CD4-positive, alpha-beta T cell treated with Interleukin-12 subunit alpha and Interleukin-12 subunit beta, for 1 hour (primary cell): ENCODE measurements around the gene OIT3.
A peak's percentile ranks its signal among the peaks of the same experiment; 100 is the strongest.
"Not testable (repeated sequence)": the region's sequence is repeated elsewhere in the genome, so short reads cannot be mapped to it uniquely, and the experiment has no call there.

Experiments
- DNase-seq: peaks from one replicate; pipeline ENCODE4 v3.0.0-alpha.2; 2020

The OIT3 gene

GRCh38 chr10:72893136-72893798, at the start of gene OIT3:
TSS of gene OIT3 (plus strand) at chr10:72893739. CDS start at chr10:72893799, 60 bp downstream.
- no peak for DNase-seq

DNA sequence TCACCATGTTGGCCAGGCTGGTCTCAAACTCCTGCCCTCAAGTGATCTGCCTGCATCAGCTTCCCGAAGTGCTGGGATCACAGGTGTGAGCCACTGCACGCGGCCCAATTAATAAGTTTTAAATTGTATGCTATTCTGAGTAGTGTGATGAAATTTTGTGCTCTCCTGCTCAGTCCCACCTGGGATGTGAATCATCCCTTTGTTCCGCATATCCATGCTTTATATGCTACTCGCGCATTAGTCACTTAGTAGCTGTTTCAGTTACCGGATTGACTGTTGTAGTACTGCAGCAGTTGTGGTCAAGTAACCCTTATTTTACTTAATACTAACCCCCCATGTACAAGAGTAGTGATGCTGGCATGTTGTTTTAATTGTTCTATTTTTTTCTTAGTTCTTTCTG, 47.3 kb upstream of the OIT3 start:
- no peak for DNase-seq

DNA sequence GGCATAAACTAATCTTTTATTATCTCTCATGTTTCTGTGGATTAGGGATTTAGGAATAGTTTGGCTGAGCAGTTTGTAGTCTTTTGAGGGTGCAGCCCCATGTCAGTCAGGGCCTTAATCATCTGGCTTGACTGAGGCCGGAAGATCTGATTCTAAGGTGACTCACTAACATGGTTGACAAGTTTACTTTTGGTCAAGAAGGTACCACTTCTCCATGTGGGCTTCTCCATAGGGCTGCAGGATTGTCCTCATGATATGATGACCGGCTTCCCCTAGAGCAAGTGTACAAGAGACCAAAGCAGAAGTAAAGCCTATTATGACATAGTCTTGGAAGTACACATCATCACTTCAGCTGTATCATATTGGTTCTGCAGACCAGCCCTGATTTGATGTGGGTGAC, 45.9 kb upstream of the OIT3 start:
- DNase-seq = no peak

DNA sequence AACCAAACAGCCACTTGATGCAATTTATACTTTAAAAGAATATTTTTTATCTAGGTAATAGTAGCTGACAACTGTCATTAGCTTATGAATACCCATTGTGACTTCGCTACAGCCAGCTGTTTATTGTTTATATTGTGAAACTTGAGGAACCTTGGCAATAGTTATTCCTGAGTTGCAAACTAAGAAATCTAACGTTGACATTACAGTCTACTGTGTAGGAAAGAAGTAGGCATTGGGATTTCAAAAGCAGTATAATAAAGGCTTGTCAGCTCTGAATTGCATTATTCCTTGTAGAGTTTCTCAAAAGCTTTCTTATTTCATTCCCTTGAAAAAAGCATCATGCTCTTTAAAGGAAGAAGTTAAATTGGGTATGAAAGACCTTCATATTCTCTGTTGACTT, 42.7 kb upstream of the OIT3 start:
- DNase-seq = no peak

DNA sequence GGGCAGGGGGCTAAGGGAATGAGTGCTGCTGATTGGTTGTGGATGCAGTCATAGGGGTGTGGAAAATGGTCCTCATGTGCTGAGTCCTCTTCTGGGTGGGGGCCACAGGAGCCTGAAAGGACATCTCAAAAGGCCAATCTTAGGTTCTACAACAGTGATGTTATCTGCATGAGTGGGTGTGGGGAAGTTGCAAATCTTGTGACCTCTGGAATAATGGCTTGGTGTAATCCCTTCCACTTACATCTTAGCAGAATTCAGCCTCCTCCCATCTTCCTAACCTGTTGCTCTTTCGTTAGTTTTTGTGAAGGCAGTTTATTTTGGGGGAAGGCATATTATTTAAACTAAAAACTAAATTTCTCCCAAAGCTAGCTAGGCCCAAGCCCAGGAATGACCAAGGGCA, 42.0 kb upstream of the OIT3 start:
- DNase-seq = no peak

- DNase-seq = no peak
These were observed 41.0 kb upstream of the OIT3 start for GRCh38 chr10:72852508-72852907.

- DNase-seq = no peak
These were observed 38.4 kb upstream of the OIT3 start for GRCh38 chr10:72855129-72855528.

DNA sequence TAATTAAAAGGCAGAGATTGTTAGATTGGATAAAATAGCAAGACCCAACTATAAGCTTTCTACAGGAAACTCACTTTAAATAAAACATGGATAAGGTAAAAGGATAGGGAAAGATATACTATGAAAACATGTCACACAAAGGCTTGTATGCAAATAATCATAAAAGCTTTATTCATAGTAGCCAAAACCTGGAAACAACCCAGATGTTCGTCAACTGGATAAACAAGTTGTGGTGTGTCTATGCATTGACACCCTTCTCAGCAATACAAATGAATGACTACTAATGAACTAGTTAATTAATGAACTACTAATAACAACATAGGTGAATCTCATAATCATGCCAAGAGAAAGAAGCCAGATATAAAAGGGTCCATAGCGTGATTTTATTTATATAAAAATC, 37.7 kb upstream of the OIT3 start:
- no peak for DNase-seq

GRCh38 chr10:72858067-72858466, 35.5 kb upstream of the OIT3 start:
- no peak for DNase-seq

- DNase-seq = no peak
These were observed 30.6 kb upstream of the OIT3 start for GRCh38 chr10:72862957-72863356.

DNA sequence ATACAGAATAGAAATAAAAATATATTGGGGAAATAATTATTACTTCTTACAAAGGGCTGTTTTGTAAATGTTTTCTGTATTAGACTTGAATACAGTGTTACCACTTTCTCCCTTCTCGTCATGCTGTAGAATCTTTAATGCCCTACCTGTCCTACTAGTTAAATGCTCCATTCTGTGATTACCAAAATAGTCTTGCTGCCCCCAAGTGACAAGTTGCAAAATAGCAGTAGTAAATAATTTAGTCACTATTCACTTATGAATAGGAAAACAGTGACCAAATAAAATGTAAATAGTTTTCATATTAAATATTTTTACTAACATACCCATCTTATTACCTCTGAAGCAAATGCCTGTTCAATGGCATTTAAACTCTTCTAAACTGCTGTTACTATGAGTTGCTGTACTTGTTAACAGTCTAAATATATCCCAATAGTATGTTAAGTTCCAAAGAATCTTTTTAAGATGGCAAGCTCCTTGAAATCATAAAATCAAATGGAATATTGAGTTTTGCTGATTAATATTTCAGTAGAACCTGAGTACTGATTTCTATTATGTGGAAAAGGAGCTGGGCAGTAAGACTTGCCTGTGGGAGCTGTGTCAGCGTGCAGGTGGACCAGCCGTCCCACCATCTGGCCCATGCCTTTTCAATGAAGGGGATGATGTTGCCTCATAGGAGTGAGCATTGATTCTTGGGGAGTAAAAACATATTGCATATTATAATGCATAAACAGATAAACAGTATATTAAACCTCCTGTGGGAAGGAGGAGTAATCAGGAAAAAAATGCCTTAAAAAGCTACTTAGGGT, 18.1 kb upstream of the OIT3 start:
- DNase-seq = peak; percentile 41

DNA sequence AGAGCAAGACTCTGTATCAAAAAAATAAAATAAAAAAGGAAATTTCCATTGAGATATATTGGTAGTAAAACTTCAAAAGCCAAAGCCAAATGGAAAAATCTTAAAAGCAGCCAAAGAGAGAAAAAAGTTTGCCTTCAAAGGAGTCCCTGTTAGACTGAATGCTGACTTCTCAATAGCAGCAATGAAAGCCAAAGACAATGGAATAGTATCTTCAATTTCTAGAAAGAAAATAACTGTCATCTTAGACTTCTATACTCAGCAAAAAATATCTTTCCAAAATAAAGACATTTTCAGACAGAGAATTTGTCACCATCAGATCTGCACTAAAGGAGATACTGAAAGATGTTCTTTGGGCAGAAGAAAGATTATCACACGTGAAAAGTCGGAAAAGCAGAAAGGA, 14.3 kb upstream of the OIT3 start:
- DNase-seq = no peak

GRCh38 chr10:72881291-72881690, 12.2 kb upstream of the OIT3 start:
- no peak for DNase-seq

- no peak for DNase-seq
These were observed 9.7 kb upstream of the OIT3 start for GRCh38 chr10:72883861-72884260.

DNA sequence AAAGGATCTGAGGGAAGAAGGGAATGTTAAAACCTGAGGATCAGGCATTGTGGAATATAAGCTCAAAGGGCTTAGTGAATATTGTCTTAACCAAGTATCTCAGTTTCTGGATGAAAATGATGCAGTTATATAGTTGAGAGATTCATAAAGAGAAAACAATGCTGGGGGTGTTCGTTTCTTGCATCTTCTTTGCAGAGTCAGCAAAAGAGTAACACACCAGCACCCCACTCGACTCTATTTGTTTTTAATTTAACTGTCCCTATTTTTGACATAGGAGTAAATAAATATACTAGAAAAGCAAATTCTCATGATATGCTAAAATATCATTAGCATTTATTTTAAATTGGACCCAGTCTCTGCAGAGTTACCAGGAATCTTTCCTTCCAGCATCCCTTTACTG, 7.6 kb upstream of the OIT3 start:
- no peak for DNase-seq

- no peak for DNase-seq
These were observed 6.9 kb upstream of the OIT3 start for GRCh38 chr10:72886621-72887020.

GRCh38 chr10:72887043-72887442, 6.5 kb upstream of the OIT3 start:
- no peak for DNase-seq

- DNase-seq = no peak
These were observed 5.3 kb upstream of the OIT3 start for GRCh38 chr10:72888151-72888638.

DNA sequence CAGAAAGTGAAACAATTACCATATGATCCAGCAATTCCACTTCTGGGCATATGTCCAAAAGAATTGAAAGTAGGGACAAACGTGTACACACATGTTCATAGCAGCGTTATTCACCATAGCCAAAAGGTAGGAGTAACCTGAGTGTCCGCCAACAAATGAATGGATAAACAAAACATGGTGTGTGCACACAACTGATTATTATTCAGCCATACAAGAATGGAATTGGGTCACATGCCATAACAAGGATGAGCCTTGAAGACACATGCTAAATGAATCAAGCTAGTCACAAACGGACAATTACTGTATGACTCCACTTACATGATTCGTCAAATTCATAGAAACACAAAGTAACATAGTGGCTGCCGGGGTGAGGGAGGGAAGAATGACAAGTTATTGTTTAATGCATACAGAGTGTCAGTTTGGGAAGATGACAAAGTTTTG, 4.1 kb upstream of the OIT3 start:
- no peak for DNase-seq

DNA sequence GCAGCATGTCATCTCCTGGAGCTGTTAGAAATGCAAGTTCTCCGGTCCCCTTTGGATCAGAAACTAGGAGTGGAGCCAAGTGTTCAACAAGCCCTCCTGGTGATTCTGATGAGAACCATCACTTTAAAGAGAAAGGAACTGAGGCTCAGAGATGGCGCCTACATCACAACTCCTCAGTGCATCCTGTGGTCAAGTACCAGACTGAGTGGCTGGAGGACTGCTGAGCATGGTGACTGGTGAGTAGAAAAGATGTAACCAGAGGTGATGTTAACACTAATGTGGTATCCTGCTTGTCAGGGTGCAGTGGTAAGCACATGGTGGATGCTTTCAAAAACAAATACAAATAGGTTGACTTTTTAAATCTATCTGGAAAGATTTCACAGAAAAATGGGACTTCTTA, 3.5 kb upstream of the OIT3 start:
- no peak for DNase-seq

DNA sequence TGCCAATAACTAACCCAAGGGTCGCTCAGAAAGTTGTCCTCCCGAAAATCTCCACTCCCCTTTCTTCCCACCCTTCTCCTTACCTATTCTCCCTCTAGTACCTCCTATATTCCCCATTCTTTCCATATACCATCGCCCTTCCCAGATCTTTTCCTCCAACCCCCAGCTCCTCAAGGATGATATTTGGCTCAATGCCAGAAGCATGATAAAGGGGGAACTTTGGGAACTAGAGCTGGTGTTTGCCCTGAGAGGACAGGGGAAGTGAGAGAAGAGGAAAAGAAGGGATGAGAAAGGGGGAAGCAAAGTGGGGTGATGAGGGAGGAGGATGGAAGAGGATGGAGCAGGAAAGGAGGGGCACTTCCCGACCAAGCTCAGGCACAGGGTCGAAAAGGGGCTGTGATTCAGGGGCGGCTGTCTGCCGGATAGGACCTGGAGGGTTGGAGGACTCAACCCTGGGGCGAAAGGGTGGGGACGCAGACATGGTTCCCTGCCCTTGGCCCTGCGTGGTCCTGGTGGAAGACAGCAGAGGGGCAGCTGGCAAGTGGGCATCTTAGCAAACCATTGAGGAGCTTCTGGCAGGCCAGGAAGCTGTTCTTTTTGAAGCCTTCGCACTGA, 1.8 kb downstream of the OIT3 start:
- DNase-seq = no peak

DNA sequence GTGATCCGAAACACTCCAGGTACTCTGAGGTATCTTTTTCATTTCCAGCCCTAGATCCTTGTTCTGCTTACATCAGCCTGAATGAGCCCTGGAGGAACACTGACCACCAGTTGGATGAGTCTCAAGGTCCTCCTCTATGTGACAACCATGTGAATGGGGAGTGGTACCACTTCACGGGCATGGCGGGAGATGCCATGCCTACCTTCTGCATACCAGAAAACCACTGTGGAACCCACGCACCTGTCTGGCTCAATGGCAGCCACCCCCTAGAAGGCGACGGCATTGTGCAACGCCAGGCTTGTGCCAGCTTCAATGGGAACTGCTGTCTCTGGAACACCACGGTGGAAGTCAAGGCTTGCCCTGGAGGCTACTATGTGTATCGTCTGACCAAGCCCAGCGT, 5.1 kb downstream of the OIT3 start:
- no peak for DNase-seq

DNA sequence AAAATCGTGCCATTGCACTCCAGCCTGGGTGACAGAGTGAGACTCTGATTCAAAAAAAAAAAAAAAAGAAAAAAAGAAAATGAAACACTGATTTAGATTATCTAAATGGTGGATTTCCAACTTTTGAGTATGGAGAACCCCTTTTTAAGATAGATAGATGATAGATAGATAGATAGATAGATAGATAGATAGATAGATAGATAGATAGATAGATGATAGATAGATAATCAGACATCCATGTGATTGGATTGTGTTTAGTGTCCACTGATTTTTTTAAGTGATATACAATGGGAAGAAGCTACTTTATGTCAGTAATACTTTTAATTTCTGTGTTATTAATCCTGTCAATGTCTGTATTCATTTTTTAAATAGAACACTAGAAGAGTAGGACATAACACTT, 6.0 kb downstream of the OIT3 start:
- no peak for DNase-seq

DNA sequence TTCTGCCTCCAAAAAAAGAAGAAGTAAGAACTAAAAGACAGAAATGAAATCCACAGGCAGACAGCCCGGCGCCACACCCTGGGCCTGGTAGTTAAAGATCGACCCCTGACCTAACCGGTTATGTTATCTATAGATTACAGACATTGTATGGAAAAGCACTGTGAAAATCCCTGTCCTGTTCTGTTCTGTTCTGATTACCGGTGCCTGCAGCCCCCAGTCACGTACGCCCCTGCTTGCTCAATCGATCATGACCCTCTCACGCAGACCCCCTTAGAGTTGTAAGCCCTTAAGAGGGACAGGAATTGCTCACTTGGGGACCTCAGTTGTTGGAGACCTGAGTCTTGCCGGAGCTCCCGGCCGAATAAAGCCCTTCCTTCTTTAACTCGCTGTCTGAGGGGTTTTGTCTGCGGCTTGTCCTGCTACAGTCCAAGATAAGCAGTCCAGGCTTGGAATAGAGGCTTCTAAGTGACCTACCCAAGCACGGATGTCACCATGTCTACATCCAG, 10.5 kb downstream of the OIT3 start:
- DNase-seq = not testable (repeated sequence)
